Kidney (tissue), 14 donors: ENCODE results near the gene SEMA3F. TPM values are rescaled to one million over a fixed set of nuclear protein-coding genes. Genes with fewer than 3 reads are reported as not detected.

ENCODE experiments used
- DNase-seq, 5 donors: peaks; one replicate each; pipeline ENCODE4 v3.0.0-alpha.2; 2013 to 2020
- FAIRE-seq: peaks from 2 replicates; lab custom pipeline; 2012; peaks lifted over from hg19 to GRCh38; lab: Jason Lieb, UNC
- H3K27ac ChIP-seq, 2 donors: one replicate each; pipeline ENCODE4 v1.7.0; 2013; ENCODE audit warnings: low read depth in 2 of 2, low read length in 2 of 2, inconsistent platforms in 1 of 2
- H3K27me3 ChIP-seq: one replicate; pipeline ENCODE4 v1.7.1; 2013; ENCODE audit warnings: low read length, inconsistent platforms; ENCODE audit not compliant: control insufficient read depth, insufficient read depth
- H3K36me3 ChIP-seq, 3 donors: one replicate each; pipeline versions ENCODE4 v1.7.0 to v1.7.1; 2013; ENCODE audit warnings: low read length in 3 of 3, control low read depth in 1 of 3, inconsistent platforms in 1 of 3; ENCODE audit not compliant: insufficient read depth in 3 of 3, control insufficient read depth in 2 of 3
- H3K4me1 ChIP-seq, 3 donors: one replicate each; pipeline versions ENCODE4 v1.7.0 to v1.7.1; 2013; ENCODE audit warnings: low read length in 3 of 3, inconsistent platforms in 1 of 3, low read depth in 1 of 3; ENCODE audit not compliant: control insufficient read depth in 2 of 3, insufficient read depth in 2 of 3
- H3K4me3 ChIP-seq, 3 donors: one replicate each; pipeline versions ENCODE4 v1.7.0 to v1.8.1; 2013; ENCODE audit warnings: low read length in 3 of 3, control low read depth in 1 of 3, inconsistent platforms in 1 of 3
- H3K9ac ChIP-seq, 3 donors: one replicate each; pipeline versions ENCODE4 v1.7.0 to v1.7.1; 2013; ENCODE audit warnings: low read length in 3 of 3, control low read depth in 1 of 3, inconsistent platforms in 1 of 3
- H3K9me3 ChIP-seq, 3 donors: one replicate each; pipeline versions ENCODE4 v1.7.0 to v1.7.1; 2013; ENCODE audit warnings: low read length in 3 of 3, control low read depth in 1 of 3, inconsistent platforms in 1 of 3; ENCODE audit not compliant: control insufficient read depth in 2 of 3, insufficient read depth in 1 of 3
- CTCF ChIP-seq: IDR thresholded peaks from 3 replicates; pipeline ENCODE4 v1.5.1; 2012; ENCODE audit warnings: mild to moderate bottlenecking, moderate library complexity, borderline replicate concordance; ENCODE audit not compliant: insufficient read depth; ENCODE audit errors: extremely low read depth
- intact Hi-C: fragments of 100-400 bp; cut with DNase I; formaldehyde crosslinking; loops from one replicate; pipeline ENCODE4 v1.11.1; 2022
- polyA plus RNA-seq: library from polyadenylated mRNA; stranded (reverse); fragments of 350-450 nt; fragmentation: Illumina TruSeq; extraction: RNeasy Lipid Tissue Mini Kit (QIAGEN cat#74804); gene quantifications from one replicate; pipeline ENCODE4 v1.2.3, GENCODE V29; 2014; ENCODE audit warnings: low read depth, low replicate concordance; ENCODE audit not compliant: insufficient read depth
- total RNA-seq: library from RNA; stranded (reverse); fragmentation: NEBNext Ultra II Directional; extraction: Animal tissue kit (Norgen Biotek cat#: 25700); gene quantifications from one replicate; pipeline ENCODE4 v1.2.1, GENCODE V29; 2021
- donor health status: control.
- donor health status: control.
- donor health status: control.
- donor health status: control.
- donor health status: control.
- donor health status: DM: yes; HTN: yes; CAD: no.
- donor health status: Normal renal cell carcinoma (clear cell type).

The SEMA3F gene
- total and polyA plus RNA-seq, 2 donors from 2014 or later: 36.7 to 39.9 TPM

DNA sequence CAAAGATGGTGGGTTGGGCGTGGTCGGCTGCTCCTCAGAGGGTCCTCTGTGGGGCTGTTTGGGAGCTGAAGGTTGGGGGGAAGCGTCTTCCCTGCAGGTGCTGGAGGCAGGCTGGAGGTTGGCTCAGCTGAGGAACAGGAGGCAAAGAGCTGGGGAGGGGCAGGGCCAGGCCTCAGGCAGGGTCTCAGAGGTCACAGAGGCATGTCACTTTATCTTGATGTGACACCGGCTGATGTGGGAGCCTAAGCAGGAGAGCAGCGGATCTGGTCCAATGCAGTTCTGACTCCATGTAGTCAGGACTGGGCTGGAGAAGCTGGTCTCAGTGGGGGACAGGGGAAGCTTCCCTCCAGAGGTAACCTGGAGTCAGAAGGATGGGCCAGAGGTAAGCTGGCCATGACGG, 28.6 kb downstream of the SEMA3F start:
- peaks cover 0 to 10% (median 3%) of the 10 kb centered on the region in 3 donors for H3K36me3 ChIP-seq

DNA sequence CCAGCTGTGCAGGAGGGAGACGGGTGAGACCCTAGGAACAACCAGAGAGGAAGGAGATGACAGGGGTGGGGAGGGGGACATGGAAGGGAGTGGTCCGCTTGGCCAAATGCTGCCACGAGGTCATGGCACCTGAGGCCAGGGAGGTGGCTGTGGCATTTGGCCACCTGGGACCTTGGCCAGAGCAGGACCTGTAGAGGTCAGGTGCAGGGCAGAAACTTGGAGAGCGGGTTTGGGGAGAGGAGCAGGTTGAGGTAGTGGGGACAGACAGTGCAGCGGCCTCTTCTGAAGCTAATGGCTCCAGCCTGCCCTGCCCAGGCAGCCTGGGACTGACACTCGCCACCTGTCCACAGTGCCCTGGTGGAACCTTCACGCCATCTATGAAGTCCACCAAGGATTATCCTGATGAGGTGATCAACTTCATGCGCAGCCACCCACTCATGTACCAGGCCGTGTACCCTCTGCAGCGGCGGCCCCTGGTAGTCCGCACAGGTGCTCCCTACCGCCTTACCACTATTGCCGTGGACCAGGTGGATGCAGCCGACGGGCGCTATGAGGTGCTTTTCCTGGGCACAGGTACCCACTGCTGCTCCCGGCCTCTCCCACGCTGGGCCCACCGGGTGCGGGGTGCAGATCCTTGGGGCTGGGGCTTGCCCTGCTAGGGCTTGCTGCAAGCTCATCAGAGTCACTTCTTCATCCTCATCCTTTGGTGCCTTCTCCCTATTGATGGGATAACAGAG, 29.3 kb downstream of the SEMA3F start:
- FAIRE-seq (no peak), DNase-seq (no peak)
- Histone ChIP-seq H3K4me1 (peaks cover 0 to 2% (median 0%) of the 10 kb centered on the region in 3 donors), H3K27ac (no peak overlapping the region), H3K27me3 (no peaks in the 10 kb centered on the region), H3K9ac (no peak overlapping the region), H3K9me3 (no peaks in the 10 kb centered on the region), H3K4me3 (no peak overlapping the region), H3K36me3 (peaks cover 0 to 10% (median 3%) of the 10 kb centered on the region in 3 donors)
- intact Hi-C loops: no loop called here
- TF ChIP-seq CTCF: no peak

More for the DNA sequence above, 28.6 kb downstream of the SEMA3F start:
- FAIRE-seq: no peak
- Histone ChIP-seq H3K9me3 (no peaks in the 10 kb centered on the region), H3K27me3 (no peaks in the 10 kb centered on the region), H3K27ac (no peak overlapping the region), H3K4me3 (no peak overlapping the region), H3K9ac (no peak overlapping the region), H3K4me1 (no peaks in the 10 kb centered on the region)
- no peak for TF ChIP-seq CTCF
- intact Hi-C loops: no loop called here
- no peak for DNase-seq

DNA sequence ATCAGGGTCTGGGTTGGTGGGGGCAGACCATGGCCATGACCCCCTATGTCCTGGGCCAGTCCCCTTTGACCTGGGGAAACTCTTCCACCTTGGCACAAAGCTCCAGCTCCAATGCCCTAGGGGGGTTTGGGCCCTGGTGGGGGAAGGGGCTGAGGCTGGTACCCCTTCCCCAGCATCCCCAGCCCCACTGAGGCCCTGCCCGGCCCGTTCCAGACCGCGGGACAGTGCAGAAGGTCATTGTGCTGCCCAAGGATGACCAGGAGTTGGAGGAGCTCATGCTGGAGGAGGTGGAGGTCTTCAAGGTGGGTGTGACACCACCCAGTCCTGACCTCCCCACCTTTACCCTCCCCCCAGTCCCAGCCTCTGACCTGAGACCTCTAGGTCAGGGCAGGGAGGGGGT, 30.1 kb downstream of the SEMA3F start:
- Histone ChIP-seq H3K27me3 (no peaks in the 10 kb centered on the region), H3K4me3 (no peak overlapping the region), H3K27ac (no peak overlapping the region), H3K9ac (no peak overlapping the region), H3K4me1 (peaks cover 0 to 4% (median 0%) of the 10 kb centered on the region in 3 donors), H3K36me3 (peaks cover 0 to 10% (median 3%) of the 10 kb centered on the region in 3 donors), H3K9me3 (no peaks in the 10 kb centered on the region)
- no peak for TF ChIP-seq CTCF
- intact Hi-C loops: no loop called here
- DNase-seq (no peak), FAIRE-seq (no peak)
